Astrocyte (in vitro differentiated cells and primary cell): ENCODE data around the gene RGSL1. TPM values are rescaled to one million over a fixed set of nuclear protein-coding genes. Genes with fewer than 3 reads are reported as not detected.

Source experiments
- DNase-seq: peaks from one replicate; pipeline ENCODE4 v3.0.0-alpha.2; 2010; ENCODE audit warnings: low read depth
- FAIRE-seq: peaks from 2 replicates; lab custom pipeline; 2011; peaks lifted over from hg19 to GRCh38; lab: Jason Lieb, UNC
- H2AFZ ChIP-seq: 2 replicates; pipeline ENCODE4 v1.6.0; 2012; ENCODE audit warnings: low read depth, low read length, inconsistent platforms
- H3K27ac ChIP-seq: 2 replicates; pipeline ENCODE4 v1.5.1; 2011; ENCODE audit warnings: low read depth, low read length, inconsistent platforms
- H3K27me3 ChIP-seq: 2 replicates; pipeline ENCODE4 v1.6.0; 2011; ENCODE audit warnings: low read length, inconsistent platforms; ENCODE audit not compliant: insufficient read depth
- H3K36me3 ChIP-seq: 2 replicates; pipeline ENCODE4 v1.5.1; 2011; ENCODE audit warnings: low read length, inconsistent platforms; ENCODE audit not compliant: insufficient read depth
- H3K4me1 ChIP-seq: 2 replicates; pipeline ENCODE4 v1.5.1; 2011; ENCODE audit warnings: low read length, inconsistent platforms; ENCODE audit not compliant: insufficient read depth
- H3K4me2 ChIP-seq: 2 replicates; pipeline ENCODE4 v1.6.0; 2012; ENCODE audit warnings: low read length, inconsistent platforms
- H3K4me3 ChIP-seq: 2 replicates; pipeline ENCODE4 v1.5.1; 2011; ENCODE audit warnings: low read depth, mild to moderate bottlenecking, low read length, inconsistent platforms; ENCODE audit not compliant: insufficient read depth
- H3K79me2 ChIP-seq: 2 replicates; pipeline ENCODE4 v1.6.0; 2012; ENCODE audit warnings: mild to moderate bottlenecking, low read length, inconsistent platforms; ENCODE audit not compliant: insufficient read depth
- H3K9ac ChIP-seq: 2 replicates; pipeline ENCODE4 v1.6.0; 2012; ENCODE audit warnings: mild to moderate bottlenecking, low read length, inconsistent platforms
- H3K9me3 ChIP-seq: 2 replicates; pipeline ENCODE4 v1.5.1; 2012; ENCODE audit warnings: low read depth, mild to moderate bottlenecking, low read length, inconsistent platforms; ENCODE audit not compliant: insufficient read depth
- H4K20me1 ChIP-seq: 2 replicates; pipeline ENCODE4 v1.6.0; 2012; ENCODE audit warnings: low read length, inconsistent platforms; ENCODE audit not compliant: insufficient read depth
- H3K27ac Mint-ChIP-seq: one replicate; pipeline ENCODE4 v1.8.0; 2021; ENCODE audit warnings: mild to moderate bottlenecking, mixed read lengths; ENCODE audit not compliant: unreplicated experiment
- H3K27me3 Mint-ChIP-seq: one replicate; pipeline ENCODE4 v1.8.0; 2021; ENCODE audit warnings: low read depth, mixed read lengths; ENCODE audit not compliant: unreplicated experiment
- H3K36me3 Mint-ChIP-seq: one replicate; pipeline ENCODE4 v1.8.0; 2021; ENCODE audit warnings: low read depth, mixed read lengths; ENCODE audit not compliant: unreplicated experiment
- H3K4me1 Mint-ChIP-seq: one replicate; pipeline ENCODE4 v1.8.0; 2021; ENCODE audit warnings: low read depth, mixed read lengths; ENCODE audit not compliant: unreplicated experiment
- H3K4me3 Mint-ChIP-seq: one replicate; pipeline ENCODE4 v1.8.0; 2021; ENCODE audit warnings: mild to moderate bottlenecking, moderate library complexity, mixed read lengths; ENCODE audit not compliant: unreplicated experiment
- H3K9me3 Mint-ChIP-seq: one replicate; pipeline ENCODE4 v1.8.0; 2021; ENCODE audit warnings: mild to moderate bottlenecking, mixed read lengths; ENCODE audit not compliant: unreplicated experiment
- CTCF ChIP-seq: IDR thresholded peaks from 2 replicates; pipeline ENCODE4 v1.5.1; 2011; ENCODE audit warnings: low read depth, mild to moderate bottlenecking, inconsistent platforms, low read length, moderate library complexity; ENCODE audit not compliant: insufficient read depth
- EZH2 ChIP-seq: IDR thresholded peaks from 2 replicates; pipeline ENCODE4 v1.6.1; 2012; ENCODE audit warnings: mild to moderate bottlenecking, low read length, inconsistent platforms; ENCODE audit not compliant: insufficient read depth
- total RNA-seq: library from RNA; stranded (reverse); gene quantifications from 2 replicates; pipeline ENCODE4 v1.2.1, GENCODE V29; 2021

RGSL1 gene
- total RNA-seq, 1 donor from 2014 or later = not detected

- H3K9me3 Mint-ChIP-seq = peaks cover 4% of the 10 kb centered on the region
- FAIRE-seq = no peak
- TF ChIP-seq EZH2 (no peak), CTCF (no peak)
- no peaks in the 10 kb centered on the region for H3K36me3 Mint-ChIP-seq
- no peaks in the 10 kb centered on the region for H3K27me3 ChIP-seq
- no peaks in the 10 kb centered on the region for H3K4me1 Mint-ChIP-seq
- H2AFZ ChIP-seq = no peak overlapping the region
- H3K27ac Mint-ChIP-seq = no peak overlapping the region
- no peaks in the 10 kb centered on the region for H3K79me2 ChIP-seq
- H3K36me3 ChIP-seq = no peaks in the 10 kb centered on the region
- H3K27ac ChIP-seq = no peak overlapping the region
- H3K27me3 Mint-ChIP-seq = no peaks in the 10 kb centered on the region
- H3K4me2 ChIP-seq = no peak overlapping the region
- no peak overlapping the region for H3K4me3 Mint-ChIP-seq
- H4K20me1 ChIP-seq = no peaks in the 10 kb centered on the region
- no peak overlapping the region for H3K4me3 ChIP-seq
- no peak for DNase-seq
- no peaks in the 10 kb centered on the region for H3K9me3 ChIP-seq
- no peak overlapping the region for H3K9ac ChIP-seq
- no peaks in the 10 kb centered on the region for H3K4me1 ChIP-seq
Observed at GRCh38 chr1:182459949-182460348, 10.0 kb downstream of the RGSL1 start.

GRCh38 chr1:182460550-182460951, 10.6 kb downstream of the RGSL1 start:
- H3K79me2 ChIP-seq = no peaks in the 10 kb centered on the region
- no peaks in the 10 kb centered on the region for H4K20me1 ChIP-seq
- H3K4me2 ChIP-seq = no peak overlapping the region
- FAIRE-seq (no peak), DNase-seq (no peak)
- Mint-ChIP-seq H3K4me3 (no peak overlapping the region), H3K4me1 (no peaks in the 10 kb centered on the region), H3K36me3 (no peaks in the 10 kb centered on the region), H3K27me3 (no peaks in the 10 kb centered on the region), H3K9me3 (peaks cover 4% of the 10 kb centered on the region), H3K27ac (no peak overlapping the region)
- H3K36me3 ChIP-seq = no peaks in the 10 kb centered on the region
- no peaks in the 10 kb centered on the region for H3K27me3 ChIP-seq
- H3K4me3 ChIP-seq = no peak overlapping the region
- H3K4me1 ChIP-seq = no peaks in the 10 kb centered on the region
- no peak overlapping the region for H3K9ac ChIP-seq
- no peak overlapping the region for H2AFZ ChIP-seq
- no peak overlapping the region for H3K27ac ChIP-seq
- no peaks in the 10 kb centered on the region for H3K9me3 ChIP-seq
- no peak for TF ChIP-seq CTCF
- TF ChIP-seq EZH2 = no peak

- Histone ChIP-seq H3K9ac (no peak overlapping the region), H3K27ac (no peak overlapping the region), H2AFZ (no peak overlapping the region), H3K4me3 (no peak overlapping the region), H3K4me1 (no peaks in the 10 kb centered on the region), H3K27me3 (no peaks in the 10 kb centered on the region), H3K36me3 (no peaks in the 10 kb centered on the region), H3K79me2 (no peaks in the 10 kb centered on the region), H3K9me3 (no peaks in the 10 kb centered on the region), H4K20me1 (no peaks in the 10 kb centered on the region), H3K4me2 (no peak overlapping the region)
- H3K4me1 Mint-ChIP-seq = no peaks in the 10 kb centered on the region
- DNase-seq (no peak), FAIRE-seq (no peak)
- no peak overlapping the region for H3K27ac Mint-ChIP-seq
- peaks cover 3% of the 10 kb centered on the region for H3K9me3 Mint-ChIP-seq
- no peaks in the 10 kb centered on the region for H3K36me3 Mint-ChIP-seq
- no peak overlapping the region for H3K4me3 Mint-ChIP-seq
- TF ChIP-seq CTCF (no peak), EZH2 (no peak)
- H3K27me3 Mint-ChIP-seq = peaks cover 5% of the 10 kb centered on the region
Observed at GRCh38 chr1:182473556-182473955, 23.6 kb downstream of the RGSL1 start.
